Fibroblast of the aortic adventitia (primary cell): Measurements from ENCODE around the gene MLXIPL. TPM values are rescaled to one million over a fixed set of nuclear protein-coding genes. Genes with fewer than 3 reads are reported as not detected.
A peak's percentile ranks its signal among the peaks of the same experiment; 100 is the strongest.

ENCODE experiments used
- DNase-seq: peaks from one replicate; pipeline ENCODE4 v3.0.0-alpha.2; 2010; ENCODE audit warnings: low read depth
- H3K4me3 ChIP-seq: 2 replicates; pipeline ENCODE4 v1.5.1; 2011; ENCODE audit warnings: low read depth, mild to moderate bottlenecking, control low read depth, low read length, moderate library complexity
- total RNA-seq: library from RNA; depleted of rRNA; stranded (reverse); fragments of >200 nt; gene quantifications from 2 replicates; pipeline ENCODE4 v1.2.3, GENCODE V29; 2012; ENCODE audit warnings: low replicate concordance
- TF ChIP-seq, protein P1 (sequence below): IDR thresholded peaks from 2 replicates; pipeline ENCODE4 v1.5.1; 2011; ENCODE audit warnings: mild to moderate bottlenecking, low read length, control low read depth, inconsistent platforms; ENCODE audit not compliant: insufficient read depth

MLXIPL gene
- total RNA-seq, 1 donor = 0.72 TPM

DNA sequence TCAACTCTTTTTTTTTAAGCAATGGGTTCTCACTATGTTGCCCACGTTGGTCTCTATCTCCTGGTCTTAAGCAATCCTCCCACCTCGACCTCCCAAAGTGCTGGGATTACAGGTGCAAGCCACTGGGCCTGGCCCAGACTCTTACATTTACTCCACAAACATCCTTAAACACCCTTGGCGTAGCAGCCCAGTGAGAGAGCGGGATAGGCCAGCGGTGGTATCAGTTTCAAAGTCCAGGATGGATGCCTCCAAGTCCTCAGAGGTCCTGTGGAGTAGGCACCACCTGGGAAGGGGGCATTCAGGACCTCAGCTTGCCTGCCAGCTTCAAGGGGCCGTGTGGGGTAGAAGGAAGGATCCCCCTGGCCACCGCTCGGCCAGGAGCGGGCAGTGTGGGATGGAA is 25.3 kb upstream of the MLXIPL start:
- no peak for DNase-seq
- TF ChIP-seq, protein P1, sequence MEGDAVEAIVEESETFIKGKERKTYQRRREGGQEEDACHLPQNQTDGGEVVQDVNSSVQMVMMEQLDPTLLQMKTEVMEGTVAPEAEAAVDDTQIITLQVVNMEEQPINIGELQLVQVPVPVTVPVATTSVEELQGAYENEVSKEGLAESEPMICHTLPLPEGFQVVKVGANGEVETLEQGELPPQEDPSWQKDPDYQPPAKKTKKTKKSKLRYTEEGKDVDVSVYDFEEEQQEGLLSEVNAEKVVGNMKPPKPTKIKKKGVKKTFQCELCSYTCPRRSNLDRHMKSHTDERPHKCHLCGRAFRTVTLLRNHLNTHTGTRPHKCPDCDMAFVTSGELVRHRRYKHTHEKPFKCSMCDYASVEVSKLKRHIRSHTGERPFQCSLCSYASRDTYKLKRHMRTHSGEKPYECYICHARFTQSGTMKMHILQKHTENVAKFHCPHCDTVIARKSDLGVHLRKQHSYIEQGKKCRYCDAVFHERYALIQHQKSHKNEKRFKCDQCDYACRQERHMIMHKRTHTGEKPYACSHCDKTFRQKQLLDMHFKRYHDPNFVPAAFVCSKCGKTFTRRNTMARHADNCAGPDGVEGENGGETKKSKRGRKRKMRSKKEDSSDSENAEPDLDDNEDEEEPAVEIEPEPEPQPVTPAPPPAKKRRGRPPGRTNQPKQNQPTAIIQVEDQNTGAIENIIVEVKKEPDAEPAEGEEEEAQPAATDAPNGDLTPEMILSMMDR = no peak

DNA sequence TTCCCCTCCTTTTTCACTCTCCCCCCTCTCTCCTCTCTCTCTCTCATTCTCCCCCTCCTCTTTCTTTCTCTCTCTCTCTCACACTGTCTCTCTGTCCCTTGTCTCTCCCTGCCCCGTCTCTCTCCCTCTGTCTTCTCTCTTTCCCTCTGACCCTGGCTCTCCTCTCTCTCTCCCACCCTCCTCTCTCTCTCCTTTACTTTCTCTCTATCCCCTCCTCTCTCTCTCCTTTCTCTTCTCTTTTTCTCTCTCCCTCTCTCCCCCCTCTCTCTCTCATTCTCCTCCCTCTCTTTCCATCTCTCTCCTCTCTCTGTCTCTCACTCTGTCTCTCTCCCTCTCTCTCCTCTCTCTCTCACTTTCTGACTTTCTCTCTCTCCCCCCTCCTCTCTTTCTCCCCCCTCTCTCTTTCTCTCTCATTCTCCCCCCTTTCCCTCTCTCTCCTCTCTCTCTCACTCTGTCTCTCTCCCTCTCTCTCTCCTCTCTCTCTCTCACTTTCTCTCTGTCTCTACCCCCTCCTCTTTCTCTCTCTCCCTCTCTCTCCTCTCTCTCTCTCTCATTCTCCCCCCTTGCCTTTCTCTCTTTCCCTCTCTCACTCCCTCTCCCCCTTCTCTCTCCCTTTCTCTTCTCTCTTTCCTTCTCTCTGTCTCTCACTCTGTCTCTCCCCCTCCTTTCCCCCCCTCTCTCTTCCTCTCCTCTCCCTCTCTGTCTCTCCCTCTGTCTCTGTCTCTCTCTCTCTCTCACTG is 24.4 kb upstream of the MLXIPL start:
- TF ChIP-seq, protein P1 = no peak
- no peak overlapping the region for H3K4me3 ChIP-seq
- no peak for DNase-seq

More for the DNA sequence above, 25.3 kb upstream of the MLXIPL start:
- H3K4me3 ChIP-seq = no peak overlapping the region

DNA sequence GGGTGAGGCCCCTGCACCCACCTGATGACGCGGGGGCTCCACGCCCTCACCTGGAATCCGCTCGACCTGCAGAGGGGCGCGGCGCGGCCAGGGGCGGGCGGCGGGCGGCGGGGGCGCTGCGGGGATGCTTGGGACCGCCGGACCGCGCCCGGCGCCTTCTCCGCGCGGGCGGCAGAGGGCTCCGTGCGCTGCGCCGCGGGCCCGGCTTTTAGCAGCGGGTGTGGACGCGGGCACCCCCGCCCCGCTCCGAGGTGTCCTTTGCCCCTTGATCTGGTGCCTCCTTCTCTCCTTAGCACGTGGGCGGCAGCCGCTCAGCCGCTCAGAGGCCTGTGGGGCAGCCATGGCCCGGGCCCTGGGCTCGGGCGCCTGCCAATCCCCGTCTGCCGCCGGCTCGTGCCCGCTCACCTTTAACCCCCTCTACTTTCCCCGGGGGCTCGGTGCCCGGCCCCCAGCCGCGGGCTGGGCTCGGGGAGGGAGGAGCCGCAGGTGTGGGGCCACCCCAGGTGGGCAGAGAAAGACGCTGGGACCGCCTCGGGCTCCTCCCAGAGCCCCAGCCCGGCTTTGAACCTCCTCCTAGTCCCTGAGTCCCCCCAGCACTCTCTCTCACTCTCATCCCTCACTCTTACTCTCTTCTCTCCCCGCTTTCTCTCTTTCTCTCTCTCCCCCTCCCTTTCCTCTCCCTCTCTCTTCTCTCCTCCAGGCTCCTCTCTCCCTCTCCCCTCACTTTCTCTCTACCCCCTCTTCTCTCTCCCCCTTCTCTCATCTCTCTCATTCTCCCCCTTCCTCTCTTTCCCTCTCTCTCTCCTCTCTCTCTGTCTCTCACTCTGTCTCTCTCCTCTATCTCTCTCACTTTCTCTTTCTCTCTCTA is 23.6 kb upstream of the MLXIPL start:
- no peak for DNase-seq
- TF ChIP-seq, protein P1 = peak; percentile 7
- peak overlapping the region; percentile 49 for H3K4me3 ChIP-seq

DNA sequence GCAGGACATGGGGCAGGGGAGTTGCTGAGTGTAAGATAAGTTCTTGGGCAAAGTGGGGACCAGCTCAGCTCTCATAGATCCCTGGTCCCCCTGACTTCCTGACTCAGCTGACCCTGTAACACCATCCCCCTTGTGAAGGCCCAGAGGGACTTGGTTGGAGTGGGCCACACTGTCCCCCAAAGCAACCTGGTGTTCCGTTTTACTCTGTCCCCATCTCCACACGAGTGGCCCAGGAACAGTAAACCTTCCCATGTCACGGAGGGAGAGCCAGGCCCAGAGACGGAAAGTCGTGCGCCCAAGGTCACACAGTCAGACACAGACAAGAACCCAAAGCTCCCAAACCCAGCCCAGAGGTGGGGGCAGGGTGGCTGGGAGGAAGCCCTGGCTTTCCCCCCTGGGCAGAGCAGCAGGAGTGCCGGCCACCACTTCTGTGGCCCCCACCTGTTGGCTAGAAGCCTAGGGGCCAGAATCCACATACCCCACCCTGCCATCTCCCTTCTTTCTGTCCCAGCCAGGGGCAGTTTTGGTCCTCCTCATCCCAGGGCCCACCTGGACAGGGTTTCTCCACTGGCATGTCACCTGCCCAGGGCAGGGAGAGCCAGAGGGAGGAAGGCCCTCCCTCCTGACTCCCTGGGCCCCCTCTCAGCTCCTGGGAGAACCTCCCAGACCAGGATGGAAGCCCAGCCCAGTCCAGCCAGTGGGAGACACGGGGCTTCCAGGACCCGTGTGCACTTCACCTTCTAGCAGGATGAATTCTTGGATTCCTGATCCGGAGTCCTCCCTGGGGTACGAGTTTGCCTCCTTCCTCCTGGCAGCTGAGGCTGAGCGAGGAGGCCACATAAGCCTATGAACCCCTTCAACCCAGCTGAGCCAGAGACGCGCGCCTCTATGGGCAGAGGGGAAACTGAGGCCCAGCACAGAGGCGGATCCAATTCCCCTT is 22.7 kb upstream of the MLXIPL start:
- DNase-seq = no peak
- H3K4me3 ChIP-seq = no peak overlapping the region
- TF ChIP-seq, protein P1 = no peak

DNA sequence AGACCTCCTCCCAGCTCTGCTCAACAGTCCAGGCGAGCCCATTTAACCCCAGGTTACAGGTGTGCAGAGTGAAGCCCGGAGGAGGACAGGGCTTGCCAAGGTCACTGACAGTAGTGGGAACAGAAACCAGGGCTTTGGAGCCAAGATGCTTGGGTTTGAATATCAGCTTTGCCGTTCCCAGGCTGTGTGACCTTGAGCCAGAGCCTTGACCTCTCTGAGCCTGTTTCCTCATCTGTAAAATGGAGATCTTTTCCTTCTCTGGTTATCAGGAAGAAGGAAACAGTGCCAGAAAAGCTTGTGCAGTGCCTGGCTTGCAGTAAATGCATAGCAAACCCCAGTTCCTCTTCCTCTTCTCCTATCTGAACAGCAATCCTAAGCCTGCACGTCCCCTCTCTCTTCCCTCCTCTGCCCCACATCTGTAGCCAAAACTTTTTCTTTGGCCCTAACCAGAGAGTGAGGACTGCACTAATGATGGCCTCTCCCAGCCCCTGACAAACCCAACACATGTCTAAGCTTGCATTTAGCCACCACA is 21.4 kb upstream of the MLXIPL start:
- TF ChIP-seq, protein P1 = no peak
- no peak overlapping the region for H3K4me3 ChIP-seq
- no peak for DNase-seq

DNA sequence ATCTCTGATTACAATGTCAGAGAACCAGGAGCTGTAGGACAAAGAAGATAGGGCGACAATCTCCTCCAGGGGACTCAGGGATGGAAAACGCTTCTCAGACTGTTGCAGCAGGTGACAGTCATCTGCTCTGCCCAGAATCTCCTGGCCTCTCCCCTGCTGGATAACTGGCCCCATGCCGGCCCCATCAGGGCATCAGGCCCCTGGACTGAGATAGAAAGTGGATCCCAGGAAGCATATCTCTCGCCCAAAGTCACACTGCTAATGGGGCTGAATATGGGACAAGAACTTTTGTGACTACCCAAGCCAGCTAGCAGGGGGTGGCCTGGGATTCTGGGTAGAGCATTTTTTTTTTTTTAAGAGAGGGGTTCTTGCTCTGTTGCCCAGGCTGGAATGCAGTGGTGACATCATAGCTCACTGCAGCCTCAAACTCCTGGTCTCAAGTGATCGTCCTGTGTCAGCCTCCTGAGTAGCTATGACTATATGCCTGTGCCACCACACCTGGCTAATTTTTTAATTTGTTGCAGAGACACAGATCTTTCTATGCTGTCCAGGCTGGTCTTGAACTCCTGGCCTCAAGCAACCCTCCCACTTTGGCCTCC is 20.5 kb upstream of the MLXIPL start:
- H3K4me3 ChIP-seq = no peak overlapping the region
- TF ChIP-seq, protein P1 = no peak
- DNase-seq = no peak
